Esophagus muscularis mucosa (tissue), 4 donors: ENCODE results near the gene CCDC87. TPM values are rescaled to one million over a fixed set of nuclear protein-coding genes. Genes with fewer than 3 reads are reported as not detected.
"Not testable (repeated sequence)": the region's sequence is repeated elsewhere in the genome, so short reads cannot be mapped to it uniquely, and the experiment has no call there.

ENCODE experiments used
- DNase-seq: peaks from one replicate; pipeline ENCODE4 v3.0.0-alpha.2; 2017; ENCODE audit errors: extremely low spot score
- H3K27ac ChIP-seq, 4 donors: fragments of 200-600 bp; sonication (generic); replicated peaks in 1 of 4; 1 replicate in 3 of 4; 2 replicates in 1 of 4; pipeline ENCODE4 v1.5.1; 2016 to 2019; ENCODE audit warnings: mild to moderate bottlenecking in 1 of 4
- H3K27me3 ChIP-seq, 4 donors: fragments of 200-600 bp; sonication (generic); one replicate each; pipeline versions ENCODE4 v1.5.1 to v1.6.0; 2016 to 2019
- H3K36me3 ChIP-seq, 4 donors: fragments of 200-600 bp; sonication (generic); one replicate each; pipeline ENCODE4 v1.5.1; 2016 to 2019
- H3K4me1 ChIP-seq, 4 donors: fragments of 200-600 bp; sonication (generic); one replicate each; pipeline ENCODE4 v1.5.1; 2016 to 2019
- H3K4me3 ChIP-seq, 4 donors: fragments of 200-600 bp; sonication (generic); 1 replicate in 2 of 4; 2 replicates in 2 of 4; pipeline ENCODE4 v1.5.1; 2016 to 2019; ENCODE audit warnings: mild to moderate bottlenecking in 4 of 4, moderate library complexity in 1 of 4
- H3K9me3 ChIP-seq, 4 donors: fragments of 200-600 bp; sonication (generic); 1 replicate in 3 of 4; 2 replicates in 1 of 4; pipeline ENCODE4 v1.5.1; 2016 to 2019
- CTCF ChIP-seq, 3 experiments: fragments of 200-600 bp in 2 of 3; fragments of 450-650 bp in 1 of 3; sonication (generic) in 2 of 3; IDR thresholded peaks; one replicate each; pipeline ENCODE4 v1.5.1; 2017 to 2019; ENCODE audit warnings: antibody characterized with exemption in 3 of 3, mild to moderate bottlenecking in 2 of 3, moderate library complexity in 1 of 3
- EP300 ChIP-seq: sonication (generic); formaldehyde crosslinking; IDR thresholded peaks from one replicate; pipeline ENCODE4 v1.6.1; 2017; ENCODE audit warnings: antibody characterized with exemption
- POLR2A ChIP-seq: fragments of 450-650 bp; IDR thresholded peaks from one replicate; pipeline ENCODE4 v1.6.1; 2017; ENCODE audit warnings: antibody characterized with exemption, moderate library complexity, mild to moderate bottlenecking, low read depth
- POLR2AphosphoS5 ChIP-seq, 2 donors: sonication (generic); formaldehyde crosslinking; IDR thresholded peaks; one replicate each; pipeline ENCODE4 v1.6.1; 2017; ENCODE audit warnings: antibody characterized with exemption in 2 of 2
- WGBS: methylation state at CpG from one replicate; pipeline ENCODE4 v1.1.5; 2018; 5-methylcytosine and 5-hydroxymethylcytosine counted together
- intact Hi-C: fragments of 100-400 bp; cut with DNase I; formaldehyde crosslinking; loops from one replicate; pipeline ENCODE4 v1.15.1; 2023
- total RNA-seq, 4 donors: library from RNA; depleted of rRNA; stranded (reverse); fragments of >200 nt; gene quantifications; one replicate each; pipeline versions ENCODE4 v1.1.0 to v1.2.1, GENCODE V29; 2016

Gene CCDC87
- total RNA-seq, 4 donors from 2014 or later = 0.17 to 0.83 (median 0.46) TPM

- no peaks in the 10 kb centered on the region for H3K9me3 ChIP-seq
- peaks cover 28 to 48% (median 38%) of the 10 kb centered on the region in 4 donors for H3K4me1 ChIP-seq
- intact Hi-C loops = no loop called here
- H3K27me3 ChIP-seq = no peaks in the 10 kb centered on the region
- peak within 1 kb of the TSS; percentile 78 to 83 (median 82) for H3K4me3 ChIP-seq
- TF ChIP-seq POLR2A = no peak
- no peak for TF ChIP-seq POLR2AphosphoS5 (IDR thresholded peaks at IDR 0.05)
- no peak for TF ChIP-seq CTCF (IDR thresholded peaks at IDR 0.05)
- no peak for TF ChIP-seq EP300
- no peak for DNase-seq
- 3% methylated on average over 12 of the region's 37 CpGs for WGBS
- H3K27ac ChIP-seq = peak within 1 kb of the TSS; percentile 78 to 87 (median 85)
- H3K36me3 ChIP-seq = peaks cover 0 to 22% (median 18%) of the 10 kb centered on the region in 4 donors
Measured at GRCh38 chr11:66546368-66546965, 46.4 kb downstream of the CCDC87 start, which contains the start of gene ACTN3. ACTN3 (plus strand) TSS chr11:66546903; CDS start chr11:66546938, 35 bp downstream.

GRCh38 chr11:66545701-66546367 lies 47.0 kb downstream of the CCDC87 start, which contains the start of gene ZDHHC24:
ZDHHC24 (minus strand) TSS chr11:66546048; CDS start chr11:66546003, 45 bp downstream.
- H3K4me1 ChIP-seq = peaks cover 28 to 48% (median 38%) of the 10 kb centered on the region in 4 donors
- WGBS = 2% methylated on average over 8 of the region's 71 CpGs
- no peaks in the 10 kb centered on the region for H3K27me3 ChIP-seq
- no peaks in the 10 kb centered on the region for H3K9me3 ChIP-seq
- DNase-seq = peak; percentile 98
- peak; percentile 84 for TF ChIP-seq POLR2AphosphoS5 (IDR thresholded peaks at IDR 0.05)
- TF ChIP-seq EP300 = no peak
- peaks cover 0 to 28% (median 24%) of the 10 kb centered on the region in 4 donors for H3K36me3 ChIP-seq
- intact Hi-C loops = no loop called here
- H3K4me3 ChIP-seq = peak within 1 kb of the TSS; percentile 78 to 83 (median 82)
- H3K27ac ChIP-seq = peak within 1 kb of the TSS; percentile 78 to 87 (median 85)

GRCh38 chr11:66544952-66545351 lies 47.9 kb downstream of the CCDC87 start:
- intact Hi-C loops, H3K9me3 ChIP-seq, H3K27ac ChIP-seq, DNase-seq, H3K27me3 ChIP-seq: not testable (repeated sequence)
- peaks cover 28 to 48% (median 38%) of the 10 kb centered on the region in 4 donors for H3K4me1 ChIP-seq
- peaks cover 0 to 36% (median 25%) of the 10 kb centered on the region in 4 donors for H3K36me3 ChIP-seq
- peak overlapping the region; percentile 78 to 83 (median 82) for H3K4me3 ChIP-seq
- WGBS = 70% methylated on average over 14 of the region's 14 CpGs

- Histone ChIP-seq H3K36me3 (peaks cover 0 to 50% (median 40%) of the 10 kb centered on the region in 4 donors), H3K9me3 (no peaks in the 10 kb centered on the region), H3K4me3 (peak overlapping the region in 1 of 4 donors; percentile 3), H3K4me1 (peaks cover 28 to 48% (median 38%) of the 10 kb centered on the region in 4 donors), H3K27ac (peak overlapping the region in 3 of 4 donors; percentile 16 to 56 (median 31)), H3K27me3 (no peaks in the 10 kb centered on the region)
- intact Hi-C loops = no loop called here
- WGBS = 50% methylated on average over 8 of the region's 26 CpGs
- DNase-seq = no peak
- TF ChIP-seq CTCF (IDR thresholded peaks at IDR 0.05) (peak; percentile 19 to 49 (median 29)), POLR2AphosphoS5 (IDR thresholded peaks at IDR 0.05) (peak in 1 of 2 donors; percentile 43), POLR2A (no peak), EP300 (no peak)
Measured at GRCh38 chr11:66543263-66544107, 49.4 kb downstream of the CCDC87 start.

- Histone ChIP-seq H3K9me3 (no peaks in the 10 kb centered on the region), H3K27ac (no peak overlapping the region), H3K4me3 (no peak overlapping the region), H3K36me3 (peaks cover 0 to 56% (median 41%) of the 10 kb centered on the region in 4 donors), H3K4me1 (peaks cover 28 to 40% (median 38%) of the 10 kb centered on the region in 4 donors), H3K27me3 (no peaks in the 10 kb centered on the region)
- DNase-seq = no peak
- 71% methylated on average over 10 of the region's 10 CpGs for WGBS
- TF ChIP-seq CTCF (IDR thresholded peaks at IDR 0.05) = no peak
- no peak for TF ChIP-seq POLR2AphosphoS5 (IDR thresholded peaks at IDR 0.05)
- intact Hi-C loops = no loop called here
Measured at GRCh38 chr11:66542362-66542761, 50.5 kb downstream of the CCDC87 start.
